Activated CD4-positive, alpha-beta T cell treated with anti-CD3 and anti-CD28 coated beads for 36 hours (primary cell): ENCODE data around the gene CLECL1. TPM values are rescaled to one million over a fixed set of nuclear protein-coding genes. Genes with fewer than 3 reads are reported as not detected.

Experiments used
- ATAC-seq: fragments of 200-7000 bp; cut with Tn5 transposase; one replicate; pipeline ENCODE4 v1.10.0; 2021; ENCODE audit warnings: mild to moderate bottlenecking, moderate library complexity
- CTCF ChIA-PET: fragments of 350-600 bp; sonication (Branson Sonifier 250); formaldehyde crosslinking; loops from one replicate; lab custom pipeline; 2021; ENCODE audit warnings: antibody characterized with exemption; lab: Charles Lee
- POLR2A ChIA-PET: fragments of 350-600 bp; sonication (Branson Sonifier 250); formaldehyde crosslinking; loops from one replicate; lab custom pipeline; 2021; ENCODE audit warnings: antibody characterized with exemption, inconsistent platforms; lab: Charles Lee
- DNase-seq: peaks from one replicate; pipeline ENCODE4 v3.0.0-alpha.2; 2020
- H3K27ac Mint-ChIP-seq: one replicate; pipeline ENCODE4 v1.8.0; 2021; ENCODE audit warnings: mixed read lengths
- H3K27me3 Mint-ChIP-seq: one replicate; pipeline ENCODE4 v1.8.0; 2021; ENCODE audit warnings: mixed read lengths
- H3K36me3 Mint-ChIP-seq: one replicate; pipeline ENCODE4 v1.8.0; 2021; ENCODE audit warnings: low read depth, mixed read lengths
- H3K4me1 Mint-ChIP-seq: one replicate; pipeline ENCODE4 v1.8.0; 2021; ENCODE audit warnings: mixed read lengths
- H3K4me3 Mint-ChIP-seq: one replicate; pipeline ENCODE4 v1.8.0; 2021; ENCODE audit warnings: mild to moderate bottlenecking, moderate library complexity, mixed read lengths
- H3K9me3 Mint-ChIP-seq: one replicate; pipeline ENCODE4 v1.8.0; 2021; ENCODE audit warnings: low read depth, mixed read lengths
- intact Hi-C, 2 experiments: fragments of 100-400 bp; cut with DNase I in 1 of 2; cut with micrococcal nuclease in 1 of 2; formaldehyde crosslinking; loops; one replicate each; pipeline versions ENCODE4 v1.14.2 to v1.15.1; 2022 to 2024; cut with DNase I, micrococcal nuclease
- total RNA-seq, 2 experiments: library from RNA; stranded (reverse); gene quantifications; one replicate each; pipeline ENCODE4 v1.2.3, GENCODE V29; 2021

CLECL1 gene
- total RNA-seq, 2 experiments from 2014 or later: 3.1 to 3.8 TPM

DNA sequence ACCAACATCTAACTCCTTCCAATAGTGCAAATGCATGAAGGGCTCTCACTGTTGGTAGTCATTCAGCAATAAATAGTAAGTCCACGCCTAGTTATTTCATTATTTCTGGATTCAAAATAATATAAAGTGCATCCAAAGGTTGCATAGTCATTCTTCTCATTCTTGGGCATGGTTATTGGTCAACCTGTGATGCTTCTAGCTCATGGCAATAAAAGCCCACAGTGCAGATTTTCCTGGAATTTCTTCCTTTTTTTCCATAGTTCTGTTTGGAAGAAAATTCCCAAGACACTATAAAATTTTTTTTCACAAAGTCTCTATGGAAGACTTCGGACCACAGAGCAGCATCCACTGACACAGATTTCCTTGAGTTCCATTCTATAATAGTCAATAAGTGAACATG lies 20.2 kb upstream of the CLECL1 start:
- ATAC-seq (no peak), DNase-seq (no peak)
- Mint-ChIP-seq H3K4me3 (peak overlapping the region; percentile 99), H3K4me1 (peaks cover 51% of the 10 kb centered on the region), H3K27ac (peak overlapping the region; percentile 94), H3K36me3 (peaks cover 59% of the 10 kb centered on the region), H3K27me3 (no peaks in the 10 kb centered on the region), H3K9me3 (no peaks in the 10 kb centered on the region)
- intact Hi-C loops: loop anchor here in 1 of 2 experiments (1.0 kb wide), 1 partner anchor 105 kb away; no protein-coding TSS in a partner anchor
- ChIA-PET CTCF (interaction anchor here (1.2 to 22.1 kb wide), 6 partner anchors 6 to 84 kb away, joined by 3 to 804 read pairs (median 119); partner anchors contain the start of genes CD69 and CLEC2D), POLR2A (interaction anchor here (0.6 to 1.5 kb wide), 4 partner anchors 10 to 92 kb away, joined by 3 to 4 read pairs (median 3); partner anchors contain the start of gene CLEC2D)

DNA sequence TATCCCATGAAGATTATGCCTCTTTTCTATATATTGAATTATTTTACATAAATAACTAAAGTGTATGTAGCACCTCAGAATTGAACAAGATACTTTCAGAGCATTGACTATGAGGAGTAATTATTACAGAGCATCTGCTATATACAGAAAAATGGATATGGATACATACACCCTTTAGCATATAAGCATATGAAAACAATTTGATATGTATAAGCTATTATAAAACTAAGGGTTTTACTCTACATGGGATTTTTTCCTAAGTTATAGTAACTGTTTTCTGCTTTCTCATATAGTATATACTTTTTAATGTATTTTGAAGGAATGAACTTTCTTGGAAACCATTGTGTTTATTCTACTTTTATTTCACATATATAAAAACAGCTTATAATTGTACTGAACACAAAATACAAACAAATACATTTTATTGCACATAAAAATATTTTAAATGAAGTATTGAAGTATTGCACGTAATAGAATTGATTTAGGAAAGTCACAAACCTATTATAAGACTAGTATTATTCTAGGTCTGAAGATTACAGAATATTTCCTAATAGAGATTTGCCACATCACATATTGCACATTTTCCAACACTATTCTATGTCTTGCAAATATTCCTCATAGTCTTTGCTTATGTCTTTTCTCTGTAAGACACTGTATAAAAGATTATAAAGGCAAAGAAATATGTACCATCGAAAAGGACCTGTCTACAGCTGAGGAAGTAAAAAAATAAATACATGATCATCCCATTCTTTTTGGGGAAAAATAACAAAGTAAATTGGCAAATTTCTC lies 19.4 kb upstream of the CLECL1 start:
- ATAC-seq (peak; percentile 7), DNase-seq (no peak)
- ChIA-PET POLR2A (interaction anchor here (0.5 to 3.5 kb wide), 8 partner anchors 9 to 104 kb away, joined by 3 to 40 read pairs (median 4); partner anchors contain the start of genes CD69 and CLEC2D), CTCF (interaction anchor here (0.6 to 22.1 kb wide), 12 partner anchors 7 to 960 kb away, joined by 3 to 804 read pairs (median 6); partner anchors contain the start of genes CD69, CLEC2A and CLEC2D)
- no peaks in the 10 kb centered on the region for H3K9me3 Mint-ChIP-seq
- intact Hi-C loops: loop anchor here in 1 of 2 experiments (1.0 kb wide), 1 partner anchor 8 kb away; the partner anchor contains the start of gene CD69
- peaks cover 51% of the 10 kb centered on the region for H3K4me1 Mint-ChIP-seq
- no peaks in the 10 kb centered on the region for H3K27me3 Mint-ChIP-seq
- H3K4me3 Mint-ChIP-seq: peak overlapping the region; percentile 99
- peaks cover 52% of the 10 kb centered on the region for H3K36me3 Mint-ChIP-seq
- peak overlapping the region; percentile 94 for H3K27ac Mint-ChIP-seq

DNA sequence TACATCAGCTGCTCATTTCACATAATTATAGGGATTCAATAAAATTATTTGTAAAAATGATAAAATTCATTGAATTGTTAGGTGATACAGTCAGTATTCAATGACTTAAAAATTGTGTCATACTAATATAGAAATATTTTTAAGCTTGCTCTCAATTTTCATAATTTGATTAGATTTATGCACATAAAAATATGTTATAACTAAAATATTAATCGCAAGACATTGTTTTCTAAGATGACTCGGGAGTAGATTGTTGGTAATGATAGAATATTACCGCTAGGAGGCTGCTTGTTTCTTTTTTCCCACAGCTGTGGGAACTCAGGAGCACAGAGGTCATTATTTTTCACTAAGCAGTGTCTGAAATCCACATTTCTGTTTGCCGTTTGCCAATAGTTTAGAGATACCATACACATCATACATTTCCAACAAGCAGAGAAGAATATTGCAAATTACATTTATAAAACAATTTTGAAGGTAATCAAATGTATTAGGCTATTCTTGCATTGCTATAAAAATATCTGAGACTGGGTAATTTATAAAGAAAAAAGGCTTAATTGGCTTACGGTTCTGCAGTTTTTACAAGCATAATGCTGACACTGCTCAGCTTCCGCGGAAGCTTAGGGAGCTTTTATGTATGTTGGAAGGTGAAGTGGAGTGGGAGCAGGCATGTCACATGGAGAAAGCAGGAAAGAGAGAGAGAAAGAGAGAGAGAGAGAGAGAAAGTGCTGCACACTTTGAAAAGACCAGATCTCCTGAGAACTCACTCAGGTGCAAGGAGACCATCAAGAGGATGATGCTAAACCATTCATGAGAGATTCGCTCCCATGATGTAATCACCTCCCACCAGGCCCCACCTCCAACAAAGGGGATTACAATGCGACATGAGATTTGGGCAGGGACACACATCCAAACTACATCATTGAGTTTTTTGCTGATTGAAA lies 18.6 kb upstream of the CLECL1 start:
- DNase-seq: peak; percentile 77
- intact Hi-C loops: loop anchor here (1.0 to 2.0 kb wide), 3 partner anchors 9 to 117 kb away; partner anchors contain the start of genes CLEC2B (in 2 of the 2) and CD69 (in 1 of the 2)
- POLR2A ChIA-PET: interaction anchor here (0.5 to 3.5 kb wide), 8 partner anchors 10 to 103 kb away, joined by 3 to 40 read pairs (median 8); partner anchors contain the start of genes CD69 and CLEC2D

DNA sequence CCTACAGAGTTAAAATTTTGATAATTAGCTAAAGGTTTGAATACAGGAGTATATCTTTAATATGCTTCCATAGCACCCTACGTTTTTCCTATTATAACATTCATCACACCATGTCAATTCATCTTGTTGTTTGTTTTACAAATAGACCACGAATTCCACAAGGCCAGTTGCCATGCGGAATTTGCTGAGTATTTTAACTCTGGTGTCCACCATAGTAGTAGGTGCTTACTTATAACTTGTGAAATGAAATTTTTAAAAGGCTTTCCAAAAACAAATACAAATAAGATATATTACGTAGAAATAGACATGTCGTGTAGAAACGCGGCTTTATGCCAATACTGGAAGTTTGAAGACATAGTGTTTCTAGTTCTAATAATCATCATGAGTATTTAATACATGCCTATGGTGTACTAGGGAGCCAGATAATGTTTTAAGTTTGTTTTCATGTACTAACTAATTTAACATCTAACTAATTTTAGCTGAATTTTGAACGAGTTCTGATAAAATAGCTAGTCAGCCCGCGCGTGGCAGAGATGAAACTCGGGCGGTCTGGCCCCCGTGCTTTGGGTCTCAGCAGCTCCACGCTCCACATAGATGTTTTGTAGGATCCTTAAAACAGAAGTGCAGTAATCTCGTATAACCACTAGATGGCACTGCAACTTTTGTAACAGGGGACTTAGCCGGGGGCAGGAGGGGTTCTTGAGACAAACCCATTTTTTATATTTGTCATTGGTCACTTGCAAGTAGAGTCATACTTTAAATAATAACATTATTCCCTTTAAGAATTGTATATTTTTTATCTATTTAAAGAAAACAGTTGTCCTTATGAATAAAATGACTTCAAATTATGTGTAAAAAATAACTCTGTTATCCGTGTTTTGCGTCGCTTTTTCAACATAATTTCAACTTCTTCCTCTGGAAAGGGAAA lies 17.6 kb upstream of the CLECL1 start:
- Mint-ChIP-seq H3K27me3 (no peaks in the 10 kb centered on the region), H3K4me1 (peaks cover 46% of the 10 kb centered on the region), H3K27ac (peak overlapping the region; percentile 51), H3K36me3 (peaks cover 34% of the 10 kb centered on the region), H3K4me3 (peak overlapping the region; percentile 53), H3K9me3 (no peaks in the 10 kb centered on the region)
- POLR2A ChIA-PET: interaction anchor here (0.9 to 3.5 kb wide), 8 partner anchors 8 to 104 kb away, joined by 4 to 40 read pairs (median 8); partner anchors contain the start of gene CD69
- intact Hi-C loops: loop anchor here (1.0 to 2.0 kb wide), 5 partner anchors 9 to 118 kb away; partner anchors contain the start of gene CLEC2B (in 2 of the 2)
- DNase-seq: peak; percentile 72
- peak; percentile 62 for ATAC-seq
- CTCF ChIA-PET: interaction anchor here (0.6 to 22.1 kb wide), 58 partner anchors 8 to 1206 kb away, joined by 3 to 804 read pairs (median 4); partner anchors contain the start of genes CD69, CLEC12B, CLEC2A and CLEC2B

More for the DNA sequence above, 18.6 kb upstream of the CLECL1 start:
- ATAC-seq: peak; percentile 65
- H3K4me1 Mint-ChIP-seq: peaks cover 49% of the 10 kb centered on the region
- H3K27me3 Mint-ChIP-seq: no peaks in the 10 kb centered on the region
- H3K36me3 Mint-ChIP-seq: peaks cover 43% of the 10 kb centered on the region
- peak overlapping the region; percentile 73 for H3K27ac Mint-ChIP-seq
- CTCF ChIA-PET: interaction anchor here (0.7 to 22.1 kb wide), 48 partner anchors 8 to 702 kb away, joined by 3 to 804 read pairs (median 4); partner anchors contain the start of genes CD69, CLEC12B, CLEC2A and CLEC2B
- H3K9me3 Mint-ChIP-seq: no peaks in the 10 kb centered on the region
- H3K4me3 Mint-ChIP-seq: peak overlapping the region; percentile 57

DNA sequence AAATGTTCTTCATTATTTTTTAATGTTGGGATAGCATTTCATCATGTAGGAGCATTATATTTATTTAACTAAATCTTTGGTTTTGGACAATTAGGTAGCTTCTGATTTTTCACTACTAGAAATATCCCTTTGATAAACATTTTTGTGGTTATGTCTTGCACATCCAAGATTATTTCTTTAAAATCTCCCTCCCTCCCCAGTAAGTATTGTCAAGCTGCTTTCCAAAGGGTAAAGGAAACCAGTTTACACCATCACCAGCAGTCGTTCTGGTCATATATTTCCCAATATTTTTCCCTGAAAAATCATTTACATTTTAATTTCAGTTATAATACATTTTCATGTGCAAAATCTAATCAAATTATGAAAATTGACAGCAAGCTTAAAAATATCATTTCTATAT lies 16.7 kb upstream of the CLECL1 start:
- Mint-ChIP-seq H3K4me1 (peaks cover 46% of the 10 kb centered on the region), H3K4me3 (no peak overlapping the region), H3K9me3 (no peaks in the 10 kb centered on the region)

DNA sequence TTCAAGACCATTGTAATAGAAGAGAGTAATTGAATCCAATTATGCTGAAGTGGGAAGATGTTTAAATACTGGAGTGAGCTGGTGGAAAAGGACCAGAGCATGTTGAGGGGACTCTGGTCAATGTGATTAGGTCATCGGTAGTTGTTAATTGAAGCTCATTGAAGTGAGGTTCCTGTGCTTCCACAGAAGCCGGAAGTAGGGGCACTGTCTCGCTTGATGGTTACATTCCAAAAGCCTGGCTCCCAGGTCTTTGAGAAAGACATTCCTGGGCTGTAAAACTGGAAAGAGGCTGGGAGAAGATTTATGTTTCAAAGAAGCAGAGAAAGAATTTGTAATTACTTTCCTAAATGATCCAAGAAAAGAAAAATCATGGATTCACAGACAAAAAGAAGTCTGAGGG lies 12.3 kb upstream of the CLECL1 start:
- intact Hi-C loops: loop anchor here (5.0 to 10.0 kb wide), 4 partner anchors 197 to 620 kb away; no protein-coding TSS in a partner anchor
- no peaks in the 10 kb centered on the region for H3K27me3 Mint-ChIP-seq
- peaks cover 2% of the 10 kb centered on the region for H3K36me3 Mint-ChIP-seq
- no peak overlapping the region for H3K27ac Mint-ChIP-seq
- CTCF ChIA-PET: interaction anchor here (0.7 to 22.1 kb wide), 7 partner anchors 13 to 404 kb away, joined by 3 to 804 read pairs (median 3); partner anchors contain the start of genes CD69 and CLEC2D
- peaks cover 4% of the 10 kb centered on the region for H3K9me3 Mint-ChIP-seq
- H3K4me1 Mint-ChIP-seq: peaks cover 55% of the 10 kb centered on the region
- H3K4me3 Mint-ChIP-seq: no peak overlapping the region
- no peak for DNase-seq
- no peak for ATAC-seq
- POLR2A ChIA-PET: no interaction called here

More for the DNA sequence above, 16.7 kb upstream of the CLECL1 start:
- ChIA-PET POLR2A (interaction anchor here (0.7 to 3.5 kb wide), 4 partner anchors 9 to 104 kb away, joined by 3 to 40 read pairs (median 4); partner anchors contain the start of gene CD69), CTCF (interaction anchor here (0.7 to 22.1 kb wide), 35 partner anchors 7 to 1205 kb away, joined by 3 to 804 read pairs (median 7); partner anchors contain the start of genes CD69, CLEC12B, CLEC2A and CLEC2B)
- intact Hi-C loops: loop anchor here (1.0 to 10.0 kb wide), 10 partner anchors 8 to 615 kb away; partner anchors contain the start of gene CLEC2B (in 2 of the 2)
- no peak for ATAC-seq
- H3K36me3 Mint-ChIP-seq: peaks cover 25% of the 10 kb centered on the region
- no peak for DNase-seq
- H3K27ac Mint-ChIP-seq: no peak overlapping the region
- no peaks in the 10 kb centered on the region for H3K27me3 Mint-ChIP-seq

DNA sequence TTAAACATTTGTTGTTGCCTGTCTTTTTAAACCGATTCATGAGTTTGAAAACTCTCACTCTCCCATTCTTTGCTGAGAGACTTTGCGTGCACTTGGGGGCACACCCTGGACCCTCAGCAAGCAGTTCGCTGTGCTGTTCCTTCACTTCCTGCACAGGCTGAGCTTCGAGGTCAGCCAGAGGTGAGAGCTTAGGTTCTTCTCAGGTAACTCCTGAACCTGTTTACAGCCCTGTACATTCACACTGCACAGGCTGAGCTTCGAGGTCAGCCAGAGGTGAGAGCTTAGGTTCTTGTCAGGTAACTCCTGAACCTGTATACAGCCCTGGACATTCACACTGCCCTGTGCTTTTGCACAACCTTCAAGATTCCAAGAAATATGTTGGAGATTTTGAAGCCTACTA lies 9.8 kb upstream of the CLECL1 start:
- Mint-ChIP-seq H3K4me3 (peak overlapping the region; percentile 67), H3K27me3 (no peaks in the 10 kb centered on the region), H3K27ac (peak overlapping the region; percentile 84), H3K36me3 (peaks cover 2% of the 10 kb centered on the region), H3K4me1 (peaks cover 63% of the 10 kb centered on the region), H3K9me3 (peaks cover 4% of the 10 kb centered on the region)
- intact Hi-C loops: loop anchor here (2.0 to 10.0 kb wide), 6 partner anchors 40 to 622 kb away; partner anchors contain the start of genes CLEC2B (in 1 of the 2) and GABARAPL1 (in 1 of the 2)
- ATAC-seq: peak; percentile 45
- CTCF ChIA-PET: interaction anchor here (0.6 to 22.1 kb wide), 60 partner anchors 8 to 1007 kb away, joined by 3 to 804 read pairs (median 4); partner anchors contain the start of genes CD69, CLEC2B and CLEC2D
- POLR2A ChIA-PET: interaction anchor here (0.6 to 3.1 kb wide), 12 partner anchors 11 to 472 kb away, joined by 3 to 31 read pairs (median 4); partner anchors contain the start of genes CD69 and CLEC2D
- peak; percentile 25 for DNase-seq

DNA sequence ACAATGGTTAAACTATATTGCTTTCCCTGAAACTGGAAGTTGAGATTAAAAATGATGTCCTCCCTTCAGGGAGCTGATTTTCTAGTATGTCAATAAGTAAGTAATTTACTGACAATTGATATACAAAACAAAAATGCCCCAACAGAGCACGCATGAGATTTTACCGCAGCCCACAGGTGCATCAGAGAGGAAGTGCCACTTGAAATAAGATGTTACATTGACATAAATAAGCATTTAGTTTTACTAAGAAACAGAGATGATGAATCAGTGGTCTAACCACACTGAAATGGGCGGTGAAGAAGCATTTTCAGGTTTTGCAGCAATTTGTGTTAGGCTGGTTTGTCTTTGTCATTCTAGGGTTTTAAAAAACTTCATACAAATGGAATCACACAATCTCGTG lies 8.8 kb upstream of the CLECL1 start:
- Mint-ChIP-seq H3K27ac (peak overlapping the region; percentile 79), H3K4me3 (peak overlapping the region; percentile 67), H3K27me3 (no peaks in the 10 kb centered on the region), H3K9me3 (peaks cover 4% of the 10 kb centered on the region), H3K4me1 (peaks cover 72% of the 10 kb centered on the region), H3K36me3 (peaks cover 2% of the 10 kb centered on the region)
- ChIA-PET POLR2A (interaction anchor here (0.7 to 3.1 kb wide), 6 partner anchors 17 to 94 kb away, joined by 3 to 31 read pairs (median 9); partner anchors contain the start of genes CD69 and CLEC2D), CTCF (interaction anchor here (0.6 to 22.1 kb wide), 21 partner anchors 9 to 479 kb away, joined by 3 to 804 read pairs (median 9); partner anchors contain the start of genes CD69 and CLEC2D)
- ATAC-seq (peak; percentile 80), DNase-seq (peak; percentile 88)
- intact Hi-C loops: loop anchor here (1.0 to 10.0 kb wide), 13 partner anchors 8 to 623 kb away; partner anchors contain the start of genes CLEC2D (in 2 of the 2), CLEC2B (in 1 of the 2), CLECL1 (in 1 of the 2) and GABARAPL1 (in 1 of the 2)
